Subcutaneous preadipocyte (primary cell): ENCODE data around the gene PSMD7. TPM values are rescaled to one million over a fixed set of nuclear protein-coding genes. Genes with fewer than 3 reads are reported as not detected.

Experiments used
- total RNA-seq: library from RNA; depleted of rRNA; stranded (reverse); fragments of >200 nt; gene quantifications from 2 replicates; pipeline ENCODE4 v1.2.3, GENCODE V29; 2012

Gene PSMD7
- total RNA-seq = 59.9 and 67.8 TPM in 2 replicates

DNA sequence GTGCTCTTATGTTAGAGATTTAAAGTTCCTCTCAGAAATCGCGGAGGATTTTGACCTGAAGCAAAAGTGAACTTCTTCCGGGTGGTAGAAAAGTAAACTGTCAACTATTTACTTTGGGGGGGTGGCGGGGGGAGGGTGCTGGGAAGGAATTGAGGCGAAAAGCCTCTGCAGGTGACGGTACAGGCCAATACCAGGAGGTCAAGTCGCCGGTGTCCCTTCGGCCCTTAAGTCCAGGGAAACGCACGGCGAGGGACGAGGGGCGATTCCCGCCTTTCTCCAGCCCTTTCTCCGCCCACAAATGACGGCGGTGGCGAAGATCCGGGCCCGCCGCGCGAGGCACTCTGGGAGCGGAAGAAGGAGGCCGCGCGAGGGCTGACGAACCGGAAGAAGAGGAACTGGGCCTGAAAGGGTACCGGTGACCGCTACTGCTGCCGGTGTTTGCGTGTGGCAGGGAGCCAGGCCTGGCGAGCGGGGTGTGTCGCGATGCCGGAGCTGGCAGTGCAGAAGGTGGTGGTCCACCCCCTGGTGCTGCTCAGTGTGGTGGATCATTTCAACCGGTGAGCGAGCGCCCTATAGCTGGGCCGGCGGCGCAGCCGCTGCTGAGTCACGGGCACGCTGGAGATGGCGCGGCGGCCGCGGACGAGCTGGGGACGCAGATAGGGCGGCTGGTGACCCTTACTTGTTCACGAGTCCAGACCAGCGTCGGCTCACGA lies at the start of gene PSMD7:
Gene PSMD7, plus strand, starts transcription at position 383 of the 713 bp plus-strand sequence. Its CDS starts 101 bp downstream, at position 484.

Other genes with a start within 250 kb of the PSMD7 start
- gene NPIPB15, start 79.5 kb downstream of the PSMD7 start, total RNA-seq = under 0.01 and 0.59 TPM in 2 replicates
- under 0.01 and 0.20 TPM in 2 replicates for gene CLEC18B, start 124.7 kb downstream of the PSMD7 start, total RNA-seq